HL-60 (cell line): ENCODE results near the gene RAE1.

Experiments used
- GABPA ChIP-seq: IDR thresholded peaks from 2 replicates; pipeline ENCODE4 v1.6.1; 2012; ENCODE audit warnings: low read depth
- POLR2AphosphoS5 ChIP-seq: IDR thresholded peaks from 2 replicates; pipeline ENCODE4 v1.6.1; 2012; ENCODE audit warnings: low read depth
- SPI1 ChIP-seq: IDR thresholded peaks from 2 replicates; pipeline ENCODE4 v1.6.1; 2012; ENCODE audit warnings: low read depth, mild to moderate bottlenecking, borderline replicate concordance
- TF ChIP-seq, protein P1 (sequence below): IDR thresholded peaks from one replicate; pipeline ENCODE4 v1.5.1; 2011; ENCODE audit warnings: low read length, control low read depth, inconsistent platforms; ENCODE audit not compliant: insufficient read depth
- TF ChIP-seq, protein P2 (sequence below): IDR thresholded peaks from 2 replicates; pipeline ENCODE4 v1.6.1; 2012; ENCODE audit warnings: low read depth; ENCODE audit not compliant: insufficient replicate concordance

DNA sequence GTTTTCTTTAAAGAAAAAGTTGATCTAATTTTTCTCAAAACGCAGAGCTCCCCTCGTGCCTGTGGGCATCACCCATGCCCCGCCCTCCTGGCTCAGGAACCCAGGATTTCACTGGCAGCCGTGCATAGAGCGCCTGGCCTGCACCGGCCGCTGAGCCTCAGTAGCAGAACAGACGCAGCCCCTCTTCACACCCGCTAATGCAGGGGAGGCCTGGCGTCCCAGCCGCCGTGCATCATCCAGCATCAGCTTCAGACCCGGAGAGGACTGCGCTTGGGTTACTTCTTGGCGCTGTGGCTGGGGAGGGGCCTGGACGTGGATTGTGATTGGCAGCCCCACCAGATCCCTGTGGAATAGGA lies 58.2 kb downstream of the RAE1 start:
- TF ChIP-seq, protein P1, sequence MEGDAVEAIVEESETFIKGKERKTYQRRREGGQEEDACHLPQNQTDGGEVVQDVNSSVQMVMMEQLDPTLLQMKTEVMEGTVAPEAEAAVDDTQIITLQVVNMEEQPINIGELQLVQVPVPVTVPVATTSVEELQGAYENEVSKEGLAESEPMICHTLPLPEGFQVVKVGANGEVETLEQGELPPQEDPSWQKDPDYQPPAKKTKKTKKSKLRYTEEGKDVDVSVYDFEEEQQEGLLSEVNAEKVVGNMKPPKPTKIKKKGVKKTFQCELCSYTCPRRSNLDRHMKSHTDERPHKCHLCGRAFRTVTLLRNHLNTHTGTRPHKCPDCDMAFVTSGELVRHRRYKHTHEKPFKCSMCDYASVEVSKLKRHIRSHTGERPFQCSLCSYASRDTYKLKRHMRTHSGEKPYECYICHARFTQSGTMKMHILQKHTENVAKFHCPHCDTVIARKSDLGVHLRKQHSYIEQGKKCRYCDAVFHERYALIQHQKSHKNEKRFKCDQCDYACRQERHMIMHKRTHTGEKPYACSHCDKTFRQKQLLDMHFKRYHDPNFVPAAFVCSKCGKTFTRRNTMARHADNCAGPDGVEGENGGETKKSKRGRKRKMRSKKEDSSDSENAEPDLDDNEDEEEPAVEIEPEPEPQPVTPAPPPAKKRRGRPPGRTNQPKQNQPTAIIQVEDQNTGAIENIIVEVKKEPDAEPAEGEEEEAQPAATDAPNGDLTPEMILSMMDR = no peak
- TF ChIP-seq, protein P2, sequence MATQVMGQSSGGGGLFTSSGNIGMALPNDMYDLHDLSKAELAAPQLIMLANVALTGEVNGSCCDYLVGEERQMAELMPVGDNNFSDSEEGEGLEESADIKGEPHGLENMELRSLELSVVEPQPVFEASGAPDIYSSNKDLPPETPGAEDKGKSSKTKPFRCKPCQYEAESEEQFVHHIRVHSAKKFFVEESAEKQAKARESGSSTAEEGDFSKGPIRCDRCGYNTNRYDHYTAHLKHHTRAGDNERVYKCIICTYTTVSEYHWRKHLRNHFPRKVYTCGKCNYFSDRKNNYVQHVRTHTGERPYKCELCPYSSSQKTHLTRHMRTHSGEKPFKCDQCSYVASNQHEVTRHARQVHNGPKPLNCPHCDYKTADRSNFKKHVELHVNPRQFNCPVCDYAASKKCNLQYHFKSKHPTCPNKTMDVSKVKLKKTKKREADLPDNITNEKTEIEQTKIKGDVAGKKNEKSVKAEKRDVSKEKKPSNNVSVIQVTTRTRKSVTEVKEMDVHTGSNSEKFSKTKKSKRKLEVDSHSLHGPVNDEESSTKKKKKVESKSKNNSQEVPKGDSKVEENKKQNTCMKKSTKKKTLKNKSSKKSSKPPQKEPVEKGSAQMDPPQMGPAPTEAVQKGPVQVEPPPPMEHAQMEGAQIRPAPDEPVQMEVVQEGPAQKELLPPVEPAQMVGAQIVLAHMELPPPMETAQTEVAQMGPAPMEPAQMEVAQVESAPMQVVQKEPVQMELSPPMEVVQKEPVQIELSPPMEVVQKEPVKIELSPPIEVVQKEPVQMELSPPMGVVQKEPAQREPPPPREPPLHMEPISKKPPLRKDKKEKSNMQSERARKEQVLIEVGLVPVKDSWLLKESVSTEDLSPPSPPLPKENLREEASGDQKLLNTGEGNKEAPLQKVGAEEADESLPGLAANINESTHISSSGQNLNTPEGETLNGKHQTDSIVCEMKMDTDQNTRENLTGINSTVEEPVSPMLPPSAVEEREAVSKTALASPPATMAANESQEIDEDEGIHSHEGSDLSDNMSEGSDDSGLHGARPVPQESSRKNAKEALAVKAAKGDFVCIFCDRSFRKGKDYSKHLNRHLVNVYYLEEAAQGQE = no peak
- TF ChIP-seq POLR2AphosphoS5 (no peak), SPI1 (no peak), GABPA (no peak)
